GM12878 (cell line): ENCODE results near the gene IRF7. TPM values are rescaled to one million over a fixed set of nuclear protein-coding genes. Genes with fewer than 3 reads are reported as not detected.

ENCODE experiments used
- ATAC-seq: fragments of 200-7000 bp; cut with Tn5 transposase; 3 replicates; pipeline ENCODE4 v1.9.1; 2020; ENCODE audit warnings: mild to moderate bottlenecking, moderate library complexity
- BruUV-seq: library from RNA; stranded (reverse); fragments of 400-500 nt; replicated peaks from 2 replicates; lab custom pipeline; 2021; lab: Mats Ljungman, UMichigan
- CTCF ChIA-PET: fragments of 300-600 bp; sonication (Branson Sonifier 250); formaldehyde crosslinking; extraction: SDS; loops from one replicate; lab custom pipeline; 2021; ENCODE audit warnings: inconsistent platforms; lab: Yijun Ruan, JAX
- POLR2A ChIA-PET: fragments of 350-600 bp; formaldehyde crosslinking; extraction: SDS; loops from one replicate; lab custom pipeline; 2021; ENCODE audit warnings: inconsistent platforms; lab: Charles Lee
- RAD21 ChIA-PET: fragments of 300-600 bp; sonication (Branson Sonifier 250); formaldehyde crosslinking; loops from one replicate; lab custom pipeline; 2023; ENCODE audit warnings: antibody characterized with exemption; ENCODE audit not compliant: unreplicated experiment; lab: Charles Lee
- SMC1A ChIA-PET: fragments of 300-600 bp; sonication (Branson Sonifier 250); formaldehyde crosslinking; loops from one replicate; lab custom pipeline; 2023; ENCODE audit not compliant: unreplicated experiment, uncharacterized antibody; lab: Charles Lee
- DNase-seq: peaks from one replicate; pipeline ENCODE4 v3.0.0-alpha.2; 2011; ENCODE audit warnings: low read depth, low spot score
- FAIRE-seq: peaks from 3 replicates; lab custom pipeline; 2011; peaks lifted over from hg19 to GRCh38; lab: Jason Lieb, UNC
- H2AFZ ChIP-seq: 2 replicates; pipeline ENCODE4 v1.6.0; 2011; ENCODE audit warnings: low read depth, low read length, control low read depth; ENCODE audit not compliant: control insufficient read depth
- H3K27ac ChIP-seq: 2 replicates; pipeline ENCODE4 v1.5.1; 2011; ENCODE audit warnings: control low read depth; ENCODE audit not compliant: control insufficient read depth, insufficient read depth
- H3K27me3 ChIP-seq, 2 experiments: replicated peaks in 1 of 2; 2 replicates each; pipeline versions ENCODE4 v1.6.0 to v1.6.1; 2011; ENCODE audit warnings: low read length in 1 of 2; ENCODE audit not compliant: control insufficient read depth in 2 of 2, insufficient read depth in 2 of 2
- H3K36me3 ChIP-seq, 2 experiments: 2 replicates each; pipeline ENCODE4 v1.5.1; 2011; ENCODE audit warnings: low read length in 1 of 2; ENCODE audit not compliant: control insufficient read depth in 2 of 2, insufficient read depth in 2 of 2
- H3K4me1 ChIP-seq: 2 replicates; pipeline ENCODE4 v1.6.1; 2011; ENCODE audit warnings: mild to moderate bottlenecking, low read length, moderate library complexity, mixed read lengths; ENCODE audit not compliant: control insufficient read depth, insufficient read depth
- H3K4me2 ChIP-seq: 2 replicates; pipeline ENCODE4 v1.6.0; 2011; ENCODE audit warnings: control low read depth; ENCODE audit not compliant: control insufficient read depth, insufficient read depth
- H3K4me3 ChIP-seq: fragments of 200-600 bp; sonication (generic); 2 replicates; pipeline ENCODE4 v1.5.1; 2016
- H3K79me2 ChIP-seq: 2 replicates; pipeline ENCODE4 v1.6.0; 2011; ENCODE audit warnings: low read length; ENCODE audit not compliant: control insufficient read depth, insufficient read depth
- H3K9ac ChIP-seq: 2 replicates; pipeline ENCODE4 v1.8.0; 2011; ENCODE audit warnings: low read length, control low read depth, mixed read lengths; ENCODE audit not compliant: control insufficient read depth, insufficient read depth
- H3K9me3 ChIP-seq: replicated peaks from 3 replicates; pipeline ENCODE4 v1.5.1; 2011; ENCODE audit warnings: mild to moderate bottlenecking, low read length; ENCODE audit not compliant: control insufficient read depth, insufficient read depth
- H4K20me1 ChIP-seq: 2 replicates; pipeline ENCODE4 v1.6.0; 2011; ENCODE audit not compliant: control insufficient read depth, insufficient read depth
- CHD4 ChIP-seq: fragments of 200-600 bp; sonication (generic); IDR thresholded peaks from 2 replicates; pipeline ENCODE4 v1.6.1; 2016; ENCODE audit warnings: mild to moderate bottlenecking
- GABPA ChIP-seq: IDR thresholded peaks from 2 replicates; pipeline ENCODE4 v1.6.1; 2014; ENCODE audit warnings: antibody characterized with exemption, low read depth, mild to moderate bottlenecking, inconsistent platforms
- POLR2AphosphoS5 ChIP-seq: IDR thresholded peaks from 2 replicates; pipeline ENCODE4 v1.6.1; 2011; ENCODE audit warnings: mild to moderate bottlenecking, low read length, inconsistent platforms
- USF2 ChIP-seq: IDR thresholded peaks from 2 replicates; pipeline ENCODE4 v1.6.1; 2011; ENCODE audit warnings: low read depth, low read length, improper control_type of control experiment, borderline replicate concordance
- WGBS: methylation state at CpG from one replicate; pipeline ENCODE4 v1.1.6; 2016; ENCODE audit warnings: low lambda C conversion rate; ENCODE audit not compliant: insufficient replicate concordance, insufficient coverage; ENCODE audit errors: missing lambda C conversion rate; 5-methylcytosine and 5-hydroxymethylcytosine counted together
- in situ Hi-C: fragments of 300-500 bp; cut with MboI; formaldehyde crosslinking; loops from 9 replicates; pipeline ENCODE4 v1.14.3; 2018; ENCODE audit warnings: mixed read lengths
- intact Hi-C: fragments of 100-400 bp; cut with micrococcal nuclease; formaldehyde crosslinking; loops from one replicate; pipeline ENCODE4 v1.14.2; 2022; ENCODE audit not compliant: unreplicated experiment
- polyA plus RNA-seq, 11 experiments: library from polyadenylated mRNA; depleted of rRNA in 4 of 11; unstranded in 6 of 11; stranded (reverse) in 5 of 11; fragments of >200 nt; fragmentation: Nextera tagmentation in 4 of 11; fragmentation: Illumina TruSeq in 1 of 11; extraction: Ambion mirVana in 4 of 11; extraction: Trizol in 1 of 11; gene quantifications; 1 replicate in 1 of 11; 2 replicates in 10 of 11; pipeline versions ENCODE4 v1.2.1 to v1.2.3, GENCODE V29; 2011 to 2016; ENCODE audit warnings: inconsistent platforms in 2 of 11, missing spikeins in 2 of 11, low read depth in 1 of 11
- total RNA-seq, 4 experiments: library from RNA; depleted of rRNA in 3 of 4; stranded (reverse); fragments of >200 nt in 3 of 4; fragmentation: Illumina TruSeq in 1 of 4; extraction: Trizol in 1 of 4; gene quantifications; 2 replicates each; pipeline versions ENCODE4 v1.2.1 to v1.2.3, GENCODE V29; 2013 to 2021
- TF ChIP-seq, protein P1 (sequence below): IDR thresholded peaks from 2 replicates; pipeline ENCODE4 v1.6.1; 2011; ENCODE audit warnings: mild to moderate bottlenecking, low read depth, low read length, moderate library complexity; ENCODE audit not compliant: insufficient replicate concordance
- TF ChIP-seq, protein P2 (sequence below): fragments of 450-650 bp; IDR thresholded peaks from 2 replicates; pipeline ENCODE4 v1.6.1; 2017; ENCODE audit warnings: mild to moderate bottlenecking
- TF ChIP-seq, protein P3 (sequence below): fragments of 450-650 bp; formaldehyde crosslinking; IDR thresholded peaks from 2 replicates; pipeline ENCODE4 v1.5.0; 2022; ENCODE audit warnings: mild to moderate bottlenecking, missing genetic modification characterization
- TF ChIP-seq, protein P4 (sequence below): fragments of 450-650 bp; IDR thresholded peaks from 2 replicates; pipeline ENCODE4 v1.6.1; 2016; ENCODE audit warnings: mild to moderate bottlenecking

The IRF7 gene
- total and polyA plus RNA-seq, 10 of the 15 experiments (the other 5 are each of a cell fraction or from before 2014, with no cell fraction given): 4.4 to 141 (median 67.6) TPM

- no peak for FAIRE-seq
- Histone ChIP-seq H3K4me2 (peak overlapping the region; percentile 99), H3K9me3 (no peaks in the 10 kb centered on the region), H3K27me3 (no peaks in the 10 kb centered on the region), H3K27ac (peak overlapping the region; percentile 100), H3K36me3 (peaks cover 10 to 45% of the 10 kb centered on the region in 2 experiments; a peak in 3 of 4 replicates), H3K79me2 (peaks cover 26% of the 10 kb centered on the region), H4K20me1 (peaks cover 11% of the 10 kb centered on the region), H3K9ac (peak overlapping the region; percentile 91), H3K4me3 (peak overlapping the region; percentile 90), H3K4me1 (peaks cover 14% of the 10 kb centered on the region), H2AFZ (no peak overlapping the region)
- in situ Hi-C loops: no loop called here
- intact Hi-C loops: no loop called here
- no TSS peak for BruUV-seq
- peak; percentile 24 for ATAC-seq
- SMC1A ChIA-PET: interaction anchor here (0.8 kb wide), 1 partner anchor 37 kb away, joined by 3 read pairs; the partner anchor contains the start of gene PHRF1
- CTCF ChIA-PET: interaction anchor here (0.6 to 1.4 kb wide), 2 partner anchors 32 to 83 kb away, joined by 3 to 6 read pairs; partner anchors contain the start of gene TMEM80
- RAD21 ChIA-PET: interaction anchor here (0.9 to 1.5 kb wide), 5 partner anchors 38 to 113 kb away, joined by 3 to 5 read pairs (median 4); partner anchors contain the start of genes HRAS and PHRF1
- no peak for DNase-seq
- WGBS: 50% methylated on average over 27 of the region's 36 CpGs
- POLR2A ChIA-PET: interaction anchor here (0.9 to 1.4 kb wide), 5 partner anchors 37 to 164 kb away, joined by 3 to 4 read pairs (median 3); partner anchors contain the start of genes HRAS and PHRF1
- TF ChIP-seq, protein P1, sequence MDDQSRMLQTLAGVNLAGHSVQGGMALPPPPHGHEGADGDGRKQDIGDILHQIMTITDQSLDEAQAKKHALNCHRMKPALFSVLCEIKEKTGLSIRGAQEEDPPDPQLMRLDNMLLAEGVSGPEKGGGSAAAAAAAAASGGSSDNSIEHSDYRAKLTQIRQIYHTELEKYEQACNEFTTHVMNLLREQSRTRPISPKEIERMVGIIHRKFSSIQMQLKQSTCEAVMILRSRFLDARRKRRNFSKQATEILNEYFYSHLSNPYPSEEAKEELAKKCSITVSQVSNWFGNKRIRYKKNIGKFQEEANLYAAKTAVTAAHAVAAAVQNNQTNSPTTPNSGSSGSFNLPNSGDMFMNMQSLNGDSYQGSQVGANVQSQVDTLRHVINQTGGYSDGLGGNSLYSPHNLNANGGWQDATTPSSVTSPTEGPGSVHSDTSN: peak; percentile 90
- no peak for TF ChIP-seq CHD4
- no peak for TF ChIP-seq USF2
- TF ChIP-seq GABPA: no peak
- TF ChIP-seq, protein P2, sequence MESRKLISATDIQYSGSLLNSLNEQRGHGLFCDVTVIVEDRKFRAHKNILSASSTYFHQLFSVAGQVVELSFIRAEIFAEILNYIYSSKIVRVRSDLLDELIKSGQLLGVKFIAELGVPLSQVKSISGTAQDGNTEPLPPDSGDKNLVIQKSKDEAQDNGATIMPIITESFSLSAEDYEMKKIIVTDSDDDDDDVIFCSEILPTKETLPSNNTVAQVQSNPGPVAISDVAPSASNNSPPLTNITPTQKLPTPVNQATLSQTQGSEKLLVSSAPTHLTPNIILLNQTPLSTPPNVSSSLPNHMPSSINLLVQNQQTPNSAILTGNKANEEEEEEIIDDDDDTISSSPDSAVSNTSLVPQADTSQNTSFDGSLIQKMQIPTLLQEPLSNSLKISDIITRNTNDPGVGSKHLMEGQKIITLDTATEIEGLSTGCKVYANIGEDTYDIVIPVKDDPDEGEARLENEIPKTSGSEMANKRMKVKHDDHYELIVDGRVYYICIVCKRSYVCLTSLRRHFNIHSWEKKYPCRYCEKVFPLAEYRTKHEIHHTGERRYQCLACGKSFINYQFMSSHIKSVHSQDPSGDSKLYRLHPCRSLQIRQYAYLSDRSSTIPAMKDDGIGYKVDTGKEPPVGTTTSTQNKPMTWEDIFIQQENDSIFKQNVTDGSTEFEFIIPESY: peak; percentile 72; the same call in 1 of the 2 replicates
- TF ChIP-seq, protein P3, sequence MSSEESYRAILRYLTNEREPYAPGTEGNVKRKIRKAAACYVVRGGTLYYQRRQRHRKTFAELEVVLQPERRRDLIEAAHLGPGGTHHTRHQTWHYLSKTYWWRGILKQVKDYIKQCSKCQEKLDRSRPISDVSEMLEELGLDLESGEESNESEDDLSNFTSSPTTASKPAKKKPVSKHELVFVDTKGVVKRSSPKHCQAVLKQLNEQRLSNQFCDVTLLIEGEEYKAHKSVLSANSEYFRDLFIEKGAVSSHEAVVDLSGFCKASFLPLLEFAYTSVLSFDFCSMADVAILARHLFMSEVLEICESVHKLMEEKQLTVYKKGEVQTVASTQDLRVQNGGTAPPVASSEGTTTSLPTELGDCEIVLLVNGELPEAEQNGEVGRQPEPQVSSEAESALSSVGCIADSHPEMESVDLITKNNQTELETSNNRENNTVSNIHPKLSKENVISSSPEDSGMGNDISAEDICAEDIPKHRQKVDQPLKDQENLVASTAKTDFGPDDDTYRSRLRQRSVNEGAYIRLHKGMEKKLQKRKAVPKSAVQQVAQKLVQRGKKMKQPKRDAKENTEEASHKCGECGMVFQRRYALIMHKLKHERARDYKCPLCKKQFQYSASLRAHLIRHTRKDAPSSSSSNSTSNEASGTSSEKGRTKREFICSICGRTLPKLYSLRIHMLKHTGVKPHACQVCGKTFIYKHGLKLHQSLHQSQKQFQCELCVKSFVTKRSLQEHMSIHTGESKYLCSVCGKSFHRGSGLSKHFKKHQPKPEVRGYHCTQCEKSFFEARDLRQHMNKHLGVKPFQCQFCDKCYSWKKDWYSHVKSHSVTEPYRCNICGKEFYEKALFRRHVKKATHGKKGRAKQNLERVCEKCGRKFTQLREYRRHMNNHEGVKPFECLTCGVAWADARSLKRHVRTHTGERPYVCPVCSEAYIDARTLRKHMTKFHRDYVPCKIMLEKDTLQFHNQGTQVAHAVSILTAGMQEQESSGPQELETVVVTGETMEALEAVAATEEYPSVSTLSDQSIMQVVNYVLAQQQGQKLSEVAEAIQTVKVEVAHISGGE (CRISPR knock-in tag): no peak
- TF ChIP-seq, protein P4, sequence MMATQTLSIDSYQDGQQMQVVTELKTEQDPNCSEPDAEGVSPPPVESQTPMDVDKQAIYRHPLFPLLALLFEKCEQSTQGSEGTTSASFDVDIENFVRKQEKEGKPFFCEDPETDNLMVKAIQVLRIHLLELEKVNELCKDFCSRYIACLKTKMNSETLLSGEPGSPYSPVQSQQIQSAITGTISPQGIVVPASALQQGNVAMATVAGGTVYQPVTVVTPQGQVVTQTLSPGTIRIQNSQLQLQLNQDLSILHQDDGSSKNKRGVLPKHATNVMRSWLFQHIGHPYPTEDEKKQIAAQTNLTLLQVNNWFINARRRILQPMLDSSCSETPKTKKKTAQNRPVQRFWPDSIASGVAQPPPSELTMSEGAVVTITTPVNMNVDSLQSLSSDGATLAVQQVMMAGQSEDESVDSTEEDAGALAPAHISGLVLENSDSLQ: peak; percentile 91
- peak; percentile 66; the same call in 1 of the 2 replicates for TF ChIP-seq POLR2AphosphoS5
These were observed 2.3 kb downstream of the IRF7 start for GRCh38 chr11:613369-613968.
